GM20000 (cell line): ENCODE measurements around the gene CRHR2.

Experiments
- DNase-seq: peaks from one replicate; pipeline ENCODE4 v3.0.0; 2012; ENCODE audit warnings: low spot score
- TF ChIP-seq, protein P1 (sequence below): IDR thresholded peaks from 2 replicates; pipeline ENCODE4 v1.5.1; 2012; ENCODE audit warnings: mild to moderate bottlenecking, control low read depth; ENCODE audit errors: extremely low read depth, missing control alignments

Gene CRHR2

DNA sequence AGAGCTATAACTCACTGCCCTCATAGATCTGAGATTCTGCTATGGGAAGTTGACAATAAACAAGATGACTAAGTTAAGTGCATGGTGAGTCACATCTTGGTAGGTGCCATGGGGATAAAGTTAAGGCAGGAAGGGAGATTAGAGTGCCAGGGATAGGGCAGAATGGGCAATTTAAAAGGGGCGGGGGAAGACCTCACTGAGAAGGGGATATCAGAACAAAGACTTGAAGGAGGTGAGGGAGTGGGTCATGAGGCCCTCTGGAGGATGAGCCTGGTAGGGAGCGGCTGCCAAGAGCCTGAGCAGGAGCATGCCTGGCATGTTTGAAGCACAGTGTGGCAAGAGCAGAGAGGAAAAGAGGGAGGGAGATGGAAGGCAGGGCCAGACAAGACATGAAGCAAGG, 34.9 kb upstream of the CRHR2 start:
- no peak for DNase-seq
- TF ChIP-seq, protein P1, sequence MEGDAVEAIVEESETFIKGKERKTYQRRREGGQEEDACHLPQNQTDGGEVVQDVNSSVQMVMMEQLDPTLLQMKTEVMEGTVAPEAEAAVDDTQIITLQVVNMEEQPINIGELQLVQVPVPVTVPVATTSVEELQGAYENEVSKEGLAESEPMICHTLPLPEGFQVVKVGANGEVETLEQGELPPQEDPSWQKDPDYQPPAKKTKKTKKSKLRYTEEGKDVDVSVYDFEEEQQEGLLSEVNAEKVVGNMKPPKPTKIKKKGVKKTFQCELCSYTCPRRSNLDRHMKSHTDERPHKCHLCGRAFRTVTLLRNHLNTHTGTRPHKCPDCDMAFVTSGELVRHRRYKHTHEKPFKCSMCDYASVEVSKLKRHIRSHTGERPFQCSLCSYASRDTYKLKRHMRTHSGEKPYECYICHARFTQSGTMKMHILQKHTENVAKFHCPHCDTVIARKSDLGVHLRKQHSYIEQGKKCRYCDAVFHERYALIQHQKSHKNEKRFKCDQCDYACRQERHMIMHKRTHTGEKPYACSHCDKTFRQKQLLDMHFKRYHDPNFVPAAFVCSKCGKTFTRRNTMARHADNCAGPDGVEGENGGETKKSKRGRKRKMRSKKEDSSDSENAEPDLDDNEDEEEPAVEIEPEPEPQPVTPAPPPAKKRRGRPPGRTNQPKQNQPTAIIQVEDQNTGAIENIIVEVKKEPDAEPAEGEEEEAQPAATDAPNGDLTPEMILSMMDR = no peak

- TF ChIP-seq, protein P1 = no peak
These were observed 31.9 kb upstream of the CRHR2 start for GRCh38 chr7:30714129-30714528.

DNA sequence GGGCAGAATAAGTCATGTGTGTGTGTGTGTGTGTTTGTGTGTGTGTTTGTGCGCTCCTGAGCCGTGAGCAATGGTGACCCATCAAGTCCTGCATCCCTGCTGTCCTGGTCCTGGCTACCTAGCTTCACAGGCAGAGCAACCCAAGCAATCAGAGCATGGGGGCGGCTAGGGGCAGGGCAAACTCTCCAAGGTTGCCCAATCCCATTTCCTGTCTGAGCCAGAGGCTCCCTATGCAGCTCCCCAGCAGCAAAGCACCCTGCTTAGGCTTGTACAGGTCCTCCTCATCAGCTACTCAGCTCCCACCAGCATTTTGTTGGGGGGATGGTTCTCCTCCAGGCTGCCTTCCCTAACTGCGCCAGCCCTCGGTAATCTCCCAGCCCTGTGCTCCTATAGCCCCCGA, 31.1 kb upstream of the CRHR2 start:
- no peak for DNase-seq
- TF ChIP-seq, protein P1 = no peak

More at GRCh38 chr7:30714129-30714528, 31.9 kb upstream of the CRHR2 start:
- DNase-seq = no peak

DNA sequence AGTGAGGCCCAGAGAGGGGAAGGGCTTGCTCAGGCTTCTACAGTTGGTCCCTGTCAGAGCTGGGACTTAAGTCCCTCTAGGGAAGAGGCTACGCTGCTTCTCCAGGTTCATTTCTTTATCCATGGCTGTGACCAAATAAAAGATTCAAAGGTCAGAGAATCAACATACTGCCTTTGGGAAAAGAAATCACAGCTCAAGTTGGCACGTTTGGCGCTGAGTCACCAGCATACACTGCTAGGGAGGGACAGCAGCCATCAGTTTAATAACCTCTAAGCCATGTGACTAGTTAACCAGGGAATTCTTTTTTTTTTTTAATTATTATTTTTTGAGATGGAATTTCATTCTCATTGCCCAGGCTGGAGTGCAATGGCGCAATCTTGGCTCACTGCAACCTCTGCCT, 28.4 kb upstream of the CRHR2 start:
- TF ChIP-seq, protein P1 = no peak
- DNase-seq = no peak

DNA sequence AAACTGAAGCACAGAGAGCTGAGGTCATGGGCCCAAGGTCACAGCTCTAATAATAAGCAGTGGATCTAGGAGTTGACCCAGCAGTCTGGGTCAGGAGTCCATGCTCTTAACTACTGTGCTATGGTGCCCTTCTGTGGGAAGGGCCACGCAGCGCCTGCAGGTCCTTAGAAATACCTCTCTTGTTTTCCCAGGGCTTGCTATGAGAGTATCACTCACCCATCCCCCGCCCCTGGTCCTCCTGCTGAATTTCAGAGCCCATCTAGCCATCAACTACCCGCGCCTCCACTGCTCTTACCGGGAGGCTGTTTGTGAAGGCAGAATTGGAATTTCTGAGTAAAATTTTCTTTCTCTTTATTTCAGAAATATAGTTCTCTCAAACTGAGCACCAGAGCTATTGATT, 27.3 kb upstream of the CRHR2 start:
- DNase-seq = no peak

DNA sequence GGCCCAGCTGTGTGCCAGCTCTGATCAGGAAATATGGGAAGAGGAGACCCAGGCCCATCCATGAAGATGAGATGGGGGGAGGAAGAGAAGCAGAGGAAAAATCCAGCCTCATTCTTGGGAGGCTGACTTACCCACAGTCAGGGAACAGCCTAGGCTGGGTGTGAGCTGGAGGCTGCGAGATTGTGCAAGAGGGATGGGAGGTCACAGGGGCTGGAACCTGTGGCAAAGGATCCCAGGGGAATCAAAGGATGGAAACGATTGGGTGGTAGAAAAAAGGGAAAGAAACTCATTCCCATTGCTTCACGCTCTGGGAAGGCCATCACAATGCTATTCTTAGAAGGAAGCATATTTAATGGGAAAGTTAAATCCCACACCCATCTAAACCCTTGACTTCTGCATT, 26.7 kb upstream of the CRHR2 start:
- TF ChIP-seq, protein P1 = no peak
- DNase-seq = no peak

More for the DNA sequence above, 27.3 kb upstream of the CRHR2 start:
- TF ChIP-seq, protein P1 = no peak

DNA sequence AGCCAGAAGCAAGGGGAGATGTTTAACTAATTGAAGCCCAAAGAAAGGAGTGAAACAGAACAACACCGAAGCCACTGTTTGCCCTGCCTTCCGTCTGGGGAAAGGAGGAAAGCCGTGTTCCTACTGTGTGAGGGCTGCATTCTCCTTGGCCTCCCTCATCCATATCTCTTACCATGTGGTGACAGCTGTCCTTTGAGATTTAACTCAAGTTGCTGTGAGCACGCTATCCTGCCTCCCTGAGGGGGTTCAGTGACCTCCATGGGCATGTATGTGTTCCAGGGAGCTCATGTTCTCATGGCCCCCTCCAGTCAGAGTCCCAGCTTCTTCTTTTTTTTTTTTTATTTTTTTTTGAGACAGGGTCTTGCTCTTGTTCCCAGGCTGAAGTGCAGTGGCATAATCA, 26.2 kb upstream of the CRHR2 start:
- no peak for DNase-seq
- TF ChIP-seq, protein P1 = no peak
